Measurements from ENCODE around the gene CHD9.

CHD9 gene

GRCh38 chr16:53115773-53116172 is 61.0 kb downstream of the CHD9 start:
- H2BK15ac ChIP-seq (ENCODE audit: low read length), result no peak overlapping the region
- H4K91ac ChIP-seq (ENCODE audit: low read depth, low read length, poor library complexity), result no peak overlapping the region
- H3K4me1 ChIP-seq (ENCODE audit: control insufficient read depth in 2 of 2, insufficient read depth in 1 of 2, low read depth in 1 of 2, low read length in 2 of 2), result no peaks in the 10 kb centered on the region
- no peak overlapping the region for H3K23ac ChIP-seq (ENCODE audit: low read depth, low read length, poor library complexity)
- no peak for DNase-seq (ENCODE audit: low spot score)
- whole genome bisulfite sequencing, 2 donors (ENCODE audit: extremely low coverage in 2 of 2, insufficient read length in 2 of 2, insufficient replicate concordance in 1 of 2), result no CpG with 5 or more reads among the region's 4 CpGs
- H3K4me2 ChIP-seq (ENCODE audit: insufficient read depth, low read length, poor library complexity, severe bottlenecking), result no peak overlapping the region
- no peaks in the 10 kb centered on the region for H3K36me3 ChIP-seq (replicated peaks in 1 of 2; ENCODE audit: control insufficient read depth in 2 of 2, insufficient read depth in 2 of 2, low read length in 2 of 2)
- no peak overlapping the region for H3K4me3 ChIP-seq (ENCODE audit: low read length in 2 of 2)
- H3K4ac ChIP-seq (ENCODE audit: low read length), result no peak overlapping the region
- no peak overlapping the region for H2AFZ ChIP-seq (ENCODE audit: low read length)
- no peaks in the 10 kb centered on the region for H3K27me3 ChIP-seq (ENCODE audit: control insufficient read depth in 3 of 3, insufficient read depth in 3 of 3, low read depth in 1 of 3, low read length in 3 of 3)
- no peak overlapping the region for H3K18ac ChIP-seq (ENCODE audit: low read length)
- no peak overlapping the region for H3K27ac ChIP-seq (replicated peaks; ENCODE audit: low read length)
- no peak overlapping the region for H4K8ac ChIP-seq (ENCODE audit: low read depth, low read length)
- no peaks in the 10 kb centered on the region for H3K79me1 ChIP-seq (ENCODE audit: low read depth, low read length)
- H2AK5ac ChIP-seq (ENCODE audit: low read depth, low read length), result no peak overlapping the region
- H3K14ac ChIP-seq (ENCODE audit: low read length), result no peak overlapping the region
- no peak overlapping the region for H2BK12ac ChIP-seq (ENCODE audit: low read length)
- no peak overlapping the region for H2BK5ac ChIP-seq (ENCODE audit: low read length)
- H3K9me3 ChIP-seq (replicated peaks in 1 of 2; ENCODE audit: control insufficient read depth in 2 of 2, insufficient read depth in 1 of 2, low read depth in 1 of 2, low read length in 2 of 2), result no peaks in the 10 kb centered on the region
- H3K9ac ChIP-seq (ENCODE audit: low read depth, low read length, poor library complexity), result no peak overlapping the region
- no peak overlapping the region for H2BK120ac ChIP-seq (ENCODE audit: low read depth, low read length)

DNA sequence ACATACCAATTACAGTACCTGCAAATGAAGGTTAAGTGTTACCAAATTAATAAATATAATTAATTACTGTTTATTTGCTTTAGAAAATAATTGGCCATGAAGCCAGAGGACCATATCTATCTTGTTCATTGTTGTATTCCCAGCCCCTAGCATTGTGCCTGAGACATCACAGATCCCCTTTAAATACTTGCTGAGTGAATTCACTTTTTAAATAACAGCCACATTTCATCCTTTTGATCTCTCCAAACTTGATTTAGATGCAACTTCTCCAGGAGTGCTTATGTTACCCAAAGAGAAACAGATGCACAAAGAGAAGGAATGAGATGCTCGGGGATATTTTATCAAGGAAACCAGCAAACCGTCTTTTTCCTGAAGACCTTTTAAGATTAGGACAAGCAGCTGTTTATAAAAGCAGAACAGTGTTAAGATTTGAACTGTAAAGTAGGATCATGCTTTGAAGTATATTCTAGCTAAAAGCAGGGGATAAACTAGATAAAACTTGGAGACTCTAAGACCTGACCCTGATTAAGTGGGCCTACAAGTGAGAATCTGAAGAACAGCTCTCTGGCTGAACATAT is 66.3 kb downstream of the CHD9 start:
- no peak overlapping the region for H3K27ac ChIP-seq (replicated peaks; ENCODE audit: low read length)

GRCh38 chr16:53121661-53122060 is 66.9 kb downstream of the CHD9 start:
- no peak overlapping the region for H2BK12ac ChIP-seq (ENCODE audit: low read length)
- no peak overlapping the region for H4K8ac ChIP-seq (ENCODE audit: low read depth, low read length)
- H3K4me1 ChIP-seq (ENCODE audit: control insufficient read depth in 2 of 2, insufficient read depth in 1 of 2, low read depth in 1 of 2, low read length in 2 of 2), result no peaks in the 10 kb centered on the region
- H3K23ac ChIP-seq (ENCODE audit: low read depth, low read length, poor library complexity), result no peak overlapping the region
- H4K91ac ChIP-seq (ENCODE audit: low read depth, low read length, poor library complexity), result no peak overlapping the region
- no peaks in the 10 kb centered on the region for H3K27me3 ChIP-seq (ENCODE audit: control insufficient read depth in 3 of 3, insufficient read depth in 3 of 3, low read depth in 1 of 3, low read length in 3 of 3)
- H3K9ac ChIP-seq (ENCODE audit: low read depth, low read length, poor library complexity), result no peak overlapping the region
- H3K79me1 ChIP-seq (ENCODE audit: low read depth, low read length), result no peaks in the 10 kb centered on the region
- H2AK5ac ChIP-seq (ENCODE audit: low read depth, low read length), result no peak overlapping the region
- H3K18ac ChIP-seq (ENCODE audit: low read length), result no peak overlapping the region
- no peaks in the 10 kb centered on the region for H3K36me3 ChIP-seq (replicated peaks in 1 of 2; ENCODE audit: control insufficient read depth in 2 of 2, insufficient read depth in 2 of 2, low read length in 2 of 2)
- no CpG with 5 or more reads among the region's 1 CpG for WGBS, 2 donors (ENCODE audit: extremely low coverage in 2 of 2, insufficient read length in 2 of 2, insufficient replicate concordance in 1 of 2)
- H3K27ac ChIP-seq (replicated peaks; ENCODE audit: low read length), result no peak overlapping the region
- H2BK120ac ChIP-seq (ENCODE audit: low read depth, low read length), result no peak overlapping the region
- no peak overlapping the region for H2BK15ac ChIP-seq (ENCODE audit: low read length)
- H2AFZ ChIP-seq (ENCODE audit: low read length), result no peak overlapping the region
- DNase-seq (ENCODE audit: low spot score), result no peak
- no peak overlapping the region for H2BK5ac ChIP-seq (ENCODE audit: low read length)
- no peak overlapping the region for H3K4me3 ChIP-seq (ENCODE audit: low read length in 2 of 2)
- H3K14ac ChIP-seq (ENCODE audit: low read length), result no peak overlapping the region
- peaks cover 0 to 3% of the 10 kb centered on the region in 2 donors for H3K9me3 ChIP-seq (replicated peaks in 1 of 2; ENCODE audit: control insufficient read depth in 2 of 2, insufficient read depth in 1 of 2, low read depth in 1 of 2, low read length in 2 of 2)
- no peak overlapping the region for H3K4ac ChIP-seq (ENCODE audit: low read length)
- no peak overlapping the region for H3K4me2 ChIP-seq (ENCODE audit: insufficient read depth, low read length, poor library complexity, severe bottlenecking)

More for the DNA sequence above, 66.3 kb downstream of the CHD9 start:
- Histone ChIP-seq H3K14ac (ENCODE audit: low read length) (no peak overlapping the region), H2BK12ac (ENCODE audit: low read length) (no peak overlapping the region), H3K79me1 (ENCODE audit: low read depth, low read length) (no peaks in the 10 kb centered on the region), H2BK5ac (ENCODE audit: low read length) (no peak overlapping the region), H4K8ac (ENCODE audit: low read depth, low read length) (no peak overlapping the region), H2BK120ac (ENCODE audit: low read depth, low read length) (no peak overlapping the region), H3K36me3 (replicated peaks in 1 of 2; ENCODE audit: control insufficient read depth in 2 of 2, insufficient read depth in 2 of 2, low read length in 2 of 2) (no peaks in the 10 kb centered on the region), H3K9ac (ENCODE audit: low read depth, low read length, poor library complexity) (no peak overlapping the region), H3K18ac (ENCODE audit: low read length) (no peak overlapping the region), H2AK5ac (ENCODE audit: low read depth, low read length) (no peak overlapping the region), H2AFZ (ENCODE audit: low read length) (no peak overlapping the region), H3K9me3 (replicated peaks in 1 of 2; ENCODE audit: control insufficient read depth in 2 of 2, insufficient read depth in 1 of 2, low read depth in 1 of 2, low read length in 2 of 2) (peaks cover 0 to 3% of the 10 kb centered on the region in 2 donors), H3K4me2 (ENCODE audit: insufficient read depth, low read length, poor library complexity, severe bottlenecking) (no peak overlapping the region), H3K23ac (ENCODE audit: low read depth, low read length, poor library complexity) (no peak overlapping the region), H3K27me3 (ENCODE audit: control insufficient read depth in 3 of 3, insufficient read depth in 3 of 3, low read depth in 1 of 3, low read length in 3 of 3) (no peaks in the 10 kb centered on the region), H3K4me1 (ENCODE audit: control insufficient read depth in 2 of 2, insufficient read depth in 1 of 2, low read depth in 1 of 2, low read length in 2 of 2) (no peaks in the 10 kb centered on the region), H3K4ac (ENCODE audit: low read length) (no peak overlapping the region), H2BK15ac (ENCODE audit: low read length) (no peak overlapping the region), H3K4me3 (ENCODE audit: low read length in 2 of 2) (no peak overlapping the region), H4K91ac (ENCODE audit: low read depth, low read length, poor library complexity) (no peak overlapping the region)
- no CpG with 5 or more reads among the region's 2 CpGs for WGBS, 2 donors (ENCODE audit: extremely low coverage in 2 of 2, insufficient read length in 2 of 2, insufficient replicate concordance in 1 of 2)
- no peak for DNase-seq (ENCODE audit: low spot score)

GRCh38 chr16:53123747-53124146 is 69.0 kb downstream of the CHD9 start:
- no peak overlapping the region for H3K9ac ChIP-seq (ENCODE audit: low read depth, low read length, poor library complexity)

More at GRCh38 chr16:53123747-53124146, 69.0 kb downstream of the CHD9 start:
- Histone ChIP-seq H3K4me3 (ENCODE audit: low read length in 2 of 2) (no peak overlapping the region), H3K27me3 (ENCODE audit: control insufficient read depth in 3 of 3, insufficient read depth in 3 of 3, low read depth in 1 of 3, low read length in 3 of 3) (no peaks in the 10 kb centered on the region), H3K18ac (ENCODE audit: low read length) (no peak overlapping the region), H3K36me3 (replicated peaks in 1 of 2; ENCODE audit: control insufficient read depth in 2 of 2, insufficient read depth in 2 of 2, low read length in 2 of 2) (no peaks in the 10 kb centered on the region), H3K4me1 (ENCODE audit: control insufficient read depth in 2 of 2, insufficient read depth in 1 of 2, low read depth in 1 of 2, low read length in 2 of 2) (no peaks in the 10 kb centered on the region), H3K79me1 (ENCODE audit: low read depth, low read length) (no peaks in the 10 kb centered on the region), H3K14ac (ENCODE audit: low read length) (no peak overlapping the region), H3K23ac (ENCODE audit: low read depth, low read length, poor library complexity) (no peak overlapping the region), H4K8ac (ENCODE audit: low read depth, low read length) (no peak overlapping the region), H3K4me2 (ENCODE audit: insufficient read depth, low read length, poor library complexity, severe bottlenecking) (no peak overlapping the region), H3K9me3 (replicated peaks in 1 of 2; ENCODE audit: control insufficient read depth in 2 of 2, insufficient read depth in 1 of 2, low read depth in 1 of 2, low read length in 2 of 2) (peaks cover 0 to 3% of the 10 kb centered on the region in 2 donors), H4K91ac (ENCODE audit: low read depth, low read length, poor library complexity) (no peak overlapping the region), H2AK5ac (ENCODE audit: low read depth, low read length) (no peak overlapping the region), H2BK15ac (ENCODE audit: low read length) (no peak overlapping the region), H3K4ac (ENCODE audit: low read length) (no peak overlapping the region), H2BK120ac (ENCODE audit: low read depth, low read length) (no peak overlapping the region), H3K27ac (replicated peaks; ENCODE audit: low read length) (no peak overlapping the region), H2BK5ac (ENCODE audit: low read length) (no peak overlapping the region), H2BK12ac (ENCODE audit: low read length) (no peak overlapping the region), H2AFZ (ENCODE audit: low read length) (no peak overlapping the region)
- no CpG with 5 or more reads among the region's 3 CpGs for WGBS, 2 donors (ENCODE audit: extremely low coverage in 2 of 2, insufficient read length in 2 of 2, insufficient replicate concordance in 1 of 2)
- no peak for DNase-seq (ENCODE audit: low spot score)

All from neuronal stem cell (in vitro differentiated cells).